22Rv1 (cell line): ENCODE results near the gene MYORG.

Source experiments
- H3K27ac ChIP-seq: fragments of 450-650 bp; 2 replicates; pipeline ENCODE4 v1.5.1; 2017
- CTCF ChIP-seq: fragments of 450-650 bp; IDR thresholded peaks from 2 replicates; pipeline ENCODE4 v1.5.1; 2017; ENCODE audit warnings: mild to moderate bottlenecking
- ZFX ChIP-seq: fragments of 450-650 bp; IDR thresholded peaks from 2 replicates; pipeline ENCODE4 v1.6.1; 2017; ENCODE audit warnings: antibody characterized with exemption, borderline replicate concordance

Gene MYORG

DNA sequence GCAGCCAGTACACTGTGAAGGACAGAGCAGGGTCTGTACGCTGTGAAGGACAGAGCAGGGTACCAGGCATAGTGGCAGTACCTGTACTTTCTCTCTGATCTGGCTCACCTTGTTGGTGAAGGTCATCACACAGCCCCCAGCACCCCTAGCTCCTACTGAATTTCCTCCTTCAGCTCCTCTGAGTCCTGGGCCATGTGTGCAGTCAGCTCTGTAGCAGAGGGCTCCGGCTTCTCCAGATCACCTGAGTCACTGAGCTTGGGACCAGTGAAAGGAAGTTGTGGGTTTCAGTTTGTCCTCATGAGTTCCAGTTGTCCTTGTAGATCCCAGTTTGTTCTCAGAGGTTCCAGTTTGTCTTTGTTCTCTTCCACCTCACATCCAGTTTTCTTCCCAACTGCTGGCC is 41.8 kb downstream of the MYORG start:
- H3K27ac ChIP-seq: no peak overlapping the region
- TF ChIP-seq CTCF: no peak
- TF ChIP-seq ZFX: no peak

- TF ChIP-seq CTCF (no peak), ZFX (no peak)
- H3K27ac ChIP-seq: no peak overlapping the region
Measured at GRCh38 chr9:34334337-34334824, 42.3 kb downstream of the MYORG start.

DNA sequence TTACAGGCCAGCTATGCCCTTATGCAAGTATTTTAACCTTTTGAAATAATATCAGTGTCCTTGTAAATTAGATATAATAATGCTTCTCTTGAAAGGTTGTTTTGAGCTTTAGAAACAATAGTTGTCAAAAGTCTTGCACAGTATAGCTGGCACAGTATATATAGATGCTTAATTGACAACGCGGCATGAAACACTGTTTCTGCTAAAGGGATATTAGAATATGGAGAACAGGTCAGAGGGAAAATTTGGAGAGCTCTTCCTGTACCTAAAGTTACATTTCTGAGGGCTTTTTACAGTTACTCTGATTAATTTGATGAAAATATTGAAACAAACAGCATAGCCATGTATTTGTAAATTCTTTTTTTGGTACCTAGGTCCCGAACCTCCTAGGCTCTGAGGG is 42.9 kb downstream of the MYORG start:
- no peak overlapping the region for H3K27ac ChIP-seq
- TF ChIP-seq ZFX (no peak), CTCF (no peak)

GRCh38 chr9:34332076-34332964 is 44.4 kb downstream of the MYORG start:
- no peak overlapping the region for H3K27ac ChIP-seq
- peak; percentile 67 for TF ChIP-seq CTCF
- TF ChIP-seq ZFX: no peak

GRCh38 chr9:34331196-34331595 is 45.5 kb downstream of the MYORG start:
- no peak overlapping the region for H3K27ac ChIP-seq
- TF ChIP-seq ZFX: no peak
- TF ChIP-seq CTCF: no peak

DNA sequence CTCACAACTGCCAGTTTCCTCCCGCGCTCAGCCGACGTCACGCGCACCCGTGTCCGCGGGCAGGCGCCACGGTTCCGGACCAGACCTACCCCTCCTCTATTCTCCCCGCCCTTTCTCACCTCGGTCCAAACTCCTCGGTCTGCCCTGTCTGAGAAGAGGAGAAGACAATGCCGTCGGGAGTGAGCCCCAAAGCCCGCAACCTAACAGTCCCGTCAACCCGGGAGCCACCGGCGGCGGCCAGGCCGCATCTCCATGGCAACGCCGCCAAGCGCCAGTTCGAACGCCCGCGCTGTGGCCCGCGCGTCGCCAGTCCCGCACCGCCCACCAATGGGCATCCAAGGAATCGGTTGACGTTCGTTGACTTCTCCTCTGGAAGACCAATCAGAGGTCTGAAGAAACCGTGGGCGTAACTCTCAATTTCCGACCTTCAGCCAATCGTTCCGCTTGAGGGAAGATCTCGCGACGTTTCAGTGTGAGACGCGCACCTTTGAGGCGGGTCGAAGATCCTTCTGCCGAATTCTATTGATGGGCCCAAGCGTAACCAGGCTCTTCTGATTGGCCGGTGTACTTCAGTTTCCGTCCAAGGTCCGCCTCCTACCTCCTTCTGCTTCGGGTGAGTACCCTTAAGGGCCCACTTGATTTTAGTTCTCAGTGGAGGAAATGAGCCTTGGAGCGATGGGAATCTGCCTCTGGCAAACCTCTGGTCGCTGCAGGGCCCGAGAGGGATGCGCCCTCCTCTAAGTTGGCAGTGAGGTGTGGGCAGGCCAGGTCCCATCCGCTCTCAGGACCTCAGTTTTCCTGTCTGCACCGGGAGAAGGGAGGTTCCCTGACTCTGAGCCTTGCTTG is 47.5 kb downstream of the MYORG start, which contains the start of the genes KIF24 and NUDT2:
KIF24 (minus strand) TSS at position 282 of the 846 bp plus-strand sequence. CDS start 17,922 bp downstream, outside the sequence.
NUDT2 (plus strand) TSS at position 583 of the 846 bp plus-strand sequence. CDS start 9,471 bp downstream, outside the sequence.
- TF ChIP-seq ZFX (peak; percentile 82), CTCF (no peak)
- peak within 1 kb of the TSS; percentile 97 for H3K27ac ChIP-seq

DNA sequence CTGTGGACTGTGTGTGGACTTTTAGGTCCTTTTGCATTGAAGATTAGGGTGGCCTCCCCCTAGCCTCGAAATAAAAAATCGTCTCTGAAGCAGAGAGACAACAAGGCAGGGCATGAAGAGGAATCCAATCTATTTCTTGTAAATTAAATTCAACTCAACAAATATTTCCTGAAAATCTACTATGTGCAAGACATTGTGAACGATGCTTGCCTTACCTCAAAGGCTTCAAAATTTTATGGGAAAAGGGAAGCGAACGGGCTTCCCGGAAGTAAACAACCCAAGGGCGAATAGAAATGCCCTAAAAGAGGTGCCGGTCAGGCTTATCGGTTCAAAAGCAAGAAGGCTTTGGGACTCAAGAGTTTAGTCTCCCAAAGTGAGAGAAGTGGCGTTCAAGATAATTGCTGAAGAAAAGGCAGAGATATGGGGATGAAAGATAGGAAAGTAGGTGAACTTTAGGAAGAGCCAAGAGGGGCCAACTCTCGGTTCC is 48.2 kb downstream of the MYORG start:
- peak overlapping the region; percentile 97 for H3K27ac ChIP-seq
- TF ChIP-seq CTCF (no peak), ZFX (no peak)
